Ishikawa (cell line): Measurements from ENCODE around the gene CEP63.

Experiments used
- CEBPB ChIP-seq: IDR thresholded peaks from 2 replicates; pipeline ENCODE4 v1.6.1; 2012
- CREB1 ChIP-seq: IDR thresholded peaks from 2 replicates; pipeline ENCODE4 v1.6.1; 2012; ENCODE audit warnings: low read depth
- EGR1 ChIP-seq: IDR thresholded peaks from 2 replicates; pipeline ENCODE4 v1.6.1; 2012
- EP300 ChIP-seq: IDR thresholded peaks from 2 replicates; pipeline ENCODE4 v1.6.1; 2012; ENCODE audit warnings: borderline replicate concordance
- FOXM1 ChIP-seq: IDR thresholded peaks from 2 replicates; pipeline ENCODE4 v1.6.1; 2012; ENCODE audit warnings: low read depth, borderline replicate concordance
- NFIC ChIP-seq: IDR thresholded peaks from 2 replicates; pipeline ENCODE4 v1.6.1; 2012
- RAD21 ChIP-seq: IDR thresholded peaks from 2 replicates; pipeline ENCODE4 v1.6.1; 2012; ENCODE audit warnings: low read depth
- TAF1 ChIP-seq: IDR thresholded peaks from 2 replicates; pipeline ENCODE4 v1.6.1; 2012; ENCODE audit warnings: low read depth, mild to moderate bottlenecking
- TCF12 ChIP-seq: IDR thresholded peaks from 2 replicates; pipeline ENCODE4 v1.6.1; 2012; ENCODE audit warnings: low read depth
- YY1 ChIP-seq: IDR thresholded peaks from 2 replicates; pipeline ENCODE4 v1.6.1; 2012; ENCODE audit warnings: low read depth
- ZBTB7A ChIP-seq: IDR thresholded peaks from 2 replicates; pipeline ENCODE4 v1.6.1; 2012; ENCODE audit warnings: low read depth
- TF ChIP-seq, protein P1 (sequence below): IDR thresholded peaks from 2 replicates; pipeline ENCODE4 v1.6.1; 2012; ENCODE audit warnings: low read depth, mild to moderate bottlenecking
- TF ChIP-seq, protein P2 (sequence below): IDR thresholded peaks from 2 replicates; pipeline ENCODE4 v1.6.1; 2012

DNA sequence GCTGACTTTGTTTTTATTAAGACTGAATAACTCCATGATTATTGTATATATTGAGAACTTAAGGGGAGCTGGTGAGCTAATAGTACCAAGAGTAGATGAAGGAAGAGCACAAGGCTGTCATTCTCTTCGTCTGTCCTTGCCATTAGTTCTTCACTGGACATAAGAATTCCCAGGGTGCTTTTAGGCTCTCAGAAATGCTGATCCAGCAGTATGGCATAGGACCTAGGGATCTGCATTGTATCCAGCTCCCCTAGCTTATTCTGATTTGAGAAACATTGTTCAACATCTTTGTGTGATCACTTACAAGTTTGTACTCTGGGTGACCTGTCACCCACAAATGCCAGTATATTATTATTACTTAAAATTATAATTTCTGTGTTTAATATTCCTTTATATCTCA lies 47.6 kb downstream of the CEP63 start:
- TF ChIP-seq TAF1, result no peak
- no peak for TF ChIP-seq FOXM1
- no peak for TF ChIP-seq YY1
- TF ChIP-seq RAD21, result no peak
- TF ChIP-seq, protein P1, sequence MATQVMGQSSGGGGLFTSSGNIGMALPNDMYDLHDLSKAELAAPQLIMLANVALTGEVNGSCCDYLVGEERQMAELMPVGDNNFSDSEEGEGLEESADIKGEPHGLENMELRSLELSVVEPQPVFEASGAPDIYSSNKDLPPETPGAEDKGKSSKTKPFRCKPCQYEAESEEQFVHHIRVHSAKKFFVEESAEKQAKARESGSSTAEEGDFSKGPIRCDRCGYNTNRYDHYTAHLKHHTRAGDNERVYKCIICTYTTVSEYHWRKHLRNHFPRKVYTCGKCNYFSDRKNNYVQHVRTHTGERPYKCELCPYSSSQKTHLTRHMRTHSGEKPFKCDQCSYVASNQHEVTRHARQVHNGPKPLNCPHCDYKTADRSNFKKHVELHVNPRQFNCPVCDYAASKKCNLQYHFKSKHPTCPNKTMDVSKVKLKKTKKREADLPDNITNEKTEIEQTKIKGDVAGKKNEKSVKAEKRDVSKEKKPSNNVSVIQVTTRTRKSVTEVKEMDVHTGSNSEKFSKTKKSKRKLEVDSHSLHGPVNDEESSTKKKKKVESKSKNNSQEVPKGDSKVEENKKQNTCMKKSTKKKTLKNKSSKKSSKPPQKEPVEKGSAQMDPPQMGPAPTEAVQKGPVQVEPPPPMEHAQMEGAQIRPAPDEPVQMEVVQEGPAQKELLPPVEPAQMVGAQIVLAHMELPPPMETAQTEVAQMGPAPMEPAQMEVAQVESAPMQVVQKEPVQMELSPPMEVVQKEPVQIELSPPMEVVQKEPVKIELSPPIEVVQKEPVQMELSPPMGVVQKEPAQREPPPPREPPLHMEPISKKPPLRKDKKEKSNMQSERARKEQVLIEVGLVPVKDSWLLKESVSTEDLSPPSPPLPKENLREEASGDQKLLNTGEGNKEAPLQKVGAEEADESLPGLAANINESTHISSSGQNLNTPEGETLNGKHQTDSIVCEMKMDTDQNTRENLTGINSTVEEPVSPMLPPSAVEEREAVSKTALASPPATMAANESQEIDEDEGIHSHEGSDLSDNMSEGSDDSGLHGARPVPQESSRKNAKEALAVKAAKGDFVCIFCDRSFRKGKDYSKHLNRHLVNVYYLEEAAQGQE, result no peak
- no peak for TF ChIP-seq CREB1
- no peak for TF ChIP-seq TCF12
- TF ChIP-seq, protein P2, sequence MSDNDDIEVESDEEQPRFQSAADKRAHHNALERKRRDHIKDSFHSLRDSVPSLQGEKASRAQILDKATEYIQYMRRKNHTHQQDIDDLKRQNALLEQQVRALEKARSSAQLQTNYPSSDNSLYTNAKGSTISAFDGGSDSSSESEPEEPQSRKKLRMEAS, result no peak
- TF ChIP-seq EP300, result no peak
- TF ChIP-seq NFIC, result no peak
- TF ChIP-seq CEBPB, result no peak
- no peak for TF ChIP-seq EGR1
- no peak for TF ChIP-seq ZBTB7A
